ENCODE data around the gene SERPINA5. TPM values are rescaled to one million over a fixed set of nuclear protein-coding genes. Genes with fewer than 3 reads are reported as not detected.

SERPINA5 gene
- total and polyA plus RNA-seq, 2 of the 13 experiments (the other 11 are each of a cell fraction or from before 2014, with no cell fraction given): 449 to 498 TPM

GRCh38 chr14:94615823-94616570 is 34.8 kb downstream of the SERPINA5 start:
- intact Hi-C loops (cut with micrococcal nuclease; ENCODE audit: unreplicated experiment): loop anchor here (5.0 kb wide), 2 partner anchors 34 to 66 kb away; partner anchors contain the start of gene SERPINA5
- peaks cover 59% of the 10 kb centered on the region for H3K79me2 ChIP-seq (ENCODE audit: insufficient read depth, low read length)
- POLR2A ChIA-PET: interaction anchor here (0.8 to 19.0 kb wide), 10 partner anchors 9 to 94 kb away, joined by 3 to 638 read pairs (median 7); partner anchors contain the start of genes SERPINA4 and SERPINA5
- 81% methylated on average over 8 of the region's 8 CpGs for WGBS (ENCODE audit: low lambda C conversion rate)
- H3K27me3 ChIP-seq (ENCODE audit: control insufficient read depth in 1 of 2, insufficient read depth in 2 of 2, low read length in 2 of 2): no peaks in the 10 kb centered on the region; a peak in 1 of 5 replicates
- peaks cover 57% of the 10 kb centered on the region; the same call in 1 of the 2 replicates for H4K20me1 ChIP-seq (ENCODE audit: insufficient read depth, low read length)
- CTCF ChIA-PET (ENCODE audit: low intra/inter-chr PET ratio, low total read pairs): no interaction called here
- BruUV-seq (replicated peaks): no TSS peak
- H2AFZ ChIP-seq (ENCODE audit: low read length): no peak overlapping the region
- H3K4me2 ChIP-seq (ENCODE audit: low read depth, low read length): peak overlapping the region; percentile 97
- FAIRE-seq: no peak
- in situ Hi-C loops (cut with HindIII; ENCODE audit: extremely low pct_ligation_motif_present, low pct_unique_long_range_greater_than_20kb): no loop called here
- H3K4me3 ChIP-seq (replicated peaks in 1 of 3; ENCODE audit: insufficient read depth in 1 of 3, low read depth in 2 of 3, low read length in 3 of 3): peak overlapping the region; percentile 62 to 69 (median 68)
- peaks cover 17% of the 10 kb centered on the region for H3K9me3 ChIP-seq (ENCODE audit: low read length)
- no peak for DNase-seq (ENCODE audit: low spot score)
- H3K4me1 ChIP-seq (ENCODE audit: insufficient read depth, low read length): peaks cover 96% of the 10 kb centered on the region
- ATAC-seq: no peak
- H3K9ac ChIP-seq (ENCODE audit: insufficient read depth, low read depth, low read length): peak overlapping the region; percentile 81; the same call in 1 of the 2 replicates
- H3K27ac ChIP-seq (ENCODE audit: extremely low read length, insufficient read depth, low read length): peak overlapping the region; percentile 41
- H3K36me3 ChIP-seq (replicated peaks in 1 of 2; ENCODE audit: control insufficient read depth in 1 of 2, insufficient read depth in 2 of 2, low read length in 2 of 2): peaks cover 33 to 68% of the 10 kb centered on the region in 2 experiments
- TF ChIP-seq PRMT3 (CRISPR knock-in tag; IDR thresholded peaks at IDR 0.05; ENCODE audit: borderline replicate concordance, low read depth): no peak
- TF ChIP-seq POLR2G (IDR thresholded peaks at IDR 0.05; ENCODE audit: low read depth, low read length): peak; percentile 34
- no peak for TF ChIP-seq CENPBD1 (CRISPR knock-in tag; IDR thresholded peaks at IDR 0.05; ENCODE audit: borderline replicate concordance, low read depth)
- peak; percentile 76; the same call in 1 of the 2 replicates for TF ChIP-seq DZIP1 (CRISPR knock-in tag; IDR thresholded peaks at IDR 0.05)
- TF ChIP-seq NFKB2 (CRISPR knock-in tag; IDR thresholded peaks at IDR 0.05; ENCODE audit: borderline replicate concordance): peak; percentile 62; the same call in 1 of the 2 replicates
- 0 out of 2 replicates have a peak, but pooled peaks have one; percentile 62 for TF ChIP-seq AKAP8 (CRISPR knock-in tag; IDR thresholded peaks at IDR 0.05)
- TF ChIP-seq ZNF547 (CRISPR knock-in tag; IDR thresholded peaks at IDR 0.05): 0 out of 2 replicates have a peak, but pooled peaks have one; percentile 24
- TF ChIP-seq CHCHD3 (CRISPR knock-in tag; IDR thresholded peaks at IDR 0.05): no peak
- TF ChIP-seq TAF1 (CRISPR knock-in tag; IDR thresholded peaks at IDR 0.05): 0 out of 2 replicates have a peak, but pooled peaks have one; percentile 17
- TF ChIP-seq ZNF318 (CRISPR knock-in tag; IDR thresholded peaks at IDR 0.05): 0 out of 2 replicates have a peak, but pooled peaks have one; percentile 45
- TF ChIP-seq ZNF773 (CRISPR knock-in tag; IDR thresholded peaks at IDR 0.05; ENCODE audit: borderline replicate concordance): no peak
